C4-2B (cell line): ENCODE measurements around the gene TIMM44.
A peak's percentile ranks its signal among the peaks of the same experiment; 100 is the strongest.

ENCODE experiments used
- H3K27ac ChIP-seq: fragments of 450-650 bp; 2 replicates; pipeline ENCODE4 v1.5.1; 2017
- CTCF ChIP-seq: fragments of 450-650 bp; conservative IDR thresholded peaks from 2 replicates; pipeline ENCODE4 v1.5.1; 2017; ENCODE audit warnings: mild to moderate bottlenecking
- ZFX ChIP-seq: fragments of 450-650 bp; IDR thresholded peaks from 2 replicates; pipeline ENCODE4 v1.6.1; 2017

TIMM44 gene

DNA sequence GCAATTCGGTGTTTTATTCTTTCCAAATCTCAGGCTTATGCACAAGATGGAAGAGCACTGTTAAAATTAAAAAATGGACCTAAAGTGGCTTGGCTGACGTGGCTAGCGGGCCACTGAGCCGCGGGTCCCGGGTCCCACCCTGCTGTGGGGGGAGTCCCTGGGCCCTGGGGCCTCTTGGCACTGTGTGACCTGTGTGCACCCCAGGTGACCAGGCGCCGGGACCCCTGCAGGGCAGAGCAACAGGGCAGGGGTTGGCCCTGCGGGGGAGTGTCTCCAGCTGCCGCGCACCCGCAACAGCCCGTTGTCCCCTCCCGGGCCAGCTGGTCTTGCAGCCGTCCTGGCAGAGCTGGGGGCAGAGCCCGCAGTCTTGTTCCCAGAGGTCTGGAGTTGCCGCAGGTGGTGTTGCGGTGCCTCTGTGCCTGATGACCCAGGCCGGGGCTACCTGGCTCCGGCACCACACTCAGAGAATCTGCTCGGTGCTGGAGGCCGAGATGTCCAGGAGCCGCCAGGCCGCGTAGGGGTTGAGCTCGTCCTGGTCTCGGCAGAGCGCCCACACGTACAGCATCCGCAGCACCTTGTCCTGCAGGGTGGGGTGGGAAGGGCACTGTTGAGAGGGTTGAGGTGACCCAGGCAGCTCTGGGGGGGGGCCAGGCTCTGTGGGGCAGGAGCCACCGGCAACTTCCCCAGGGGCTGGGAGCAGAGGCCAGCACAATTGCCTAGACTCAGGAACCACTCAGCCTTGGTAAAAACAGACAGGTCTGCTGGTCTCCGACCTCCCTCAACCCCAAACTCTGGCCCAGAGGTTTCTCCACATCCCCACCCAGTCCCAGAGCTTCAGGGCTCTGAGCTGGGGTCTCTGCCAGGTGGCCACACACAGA, 16.5 kb downstream of the TIMM44 start:
- TF ChIP-seq CTCF: no peak
- TF ChIP-seq ZFX: no peak
- no peak overlapping the region for H3K27ac ChIP-seq

GRCh38 chr19:7926021-7926726, 17.3 kb downstream of the TIMM44 start, which contains the start of gene CTXN1:
TSS of gene CTXN1 (minus strand) at chr19:7926135. CDS start at chr19:7925538, 597 bp downstream.
- peak within 1 kb of the TSS; percentile 66 for H3K27ac ChIP-seq

DNA sequence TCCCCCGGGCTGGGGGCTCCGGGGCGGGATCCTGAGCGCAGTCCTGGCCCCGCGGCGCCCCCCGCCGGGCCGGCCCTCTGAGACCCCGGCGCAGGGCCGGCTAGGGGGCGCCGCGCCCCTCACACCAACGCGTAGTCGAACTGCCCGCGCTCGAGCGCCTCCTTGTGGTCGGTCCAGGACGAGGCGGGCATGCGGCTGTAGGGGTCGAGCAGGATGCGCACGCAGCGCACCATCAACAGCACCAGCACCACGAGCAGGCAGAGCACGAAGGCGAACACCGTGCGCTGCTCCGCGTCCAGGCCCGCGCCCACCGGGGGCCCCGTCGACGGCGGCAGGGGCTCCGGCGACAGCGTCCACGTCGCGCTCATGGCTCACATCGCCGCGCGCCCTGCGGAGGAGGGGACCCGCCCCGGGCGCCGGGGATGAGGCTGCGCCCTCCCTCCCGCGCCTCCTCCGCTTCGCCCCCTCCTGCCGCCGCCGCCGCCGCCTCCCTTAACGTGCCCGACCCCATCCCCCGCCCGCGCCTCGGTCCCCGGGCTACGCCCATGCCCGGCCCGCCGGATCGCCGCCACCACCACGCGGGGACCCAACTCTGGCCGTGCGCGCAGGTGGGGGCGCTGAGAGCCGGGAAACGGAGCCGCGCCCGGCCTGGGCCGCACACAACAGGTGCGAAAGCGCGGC, 18.2 kb downstream of the TIMM44 start:
- peak overlapping the region; percentile 66 for H3K27ac ChIP-seq
- peak; percentile 32; the same call in 1 of the 2 replicates for TF ChIP-seq ZFX
- peak; percentile 97 for TF ChIP-seq CTCF

More at GRCh38 chr19:7926021-7926726, 17.3 kb downstream of the TIMM44 start, which contains the start of gene CTXN1:
- no peak for TF ChIP-seq CTCF
- no peak for TF ChIP-seq ZFX

DNA sequence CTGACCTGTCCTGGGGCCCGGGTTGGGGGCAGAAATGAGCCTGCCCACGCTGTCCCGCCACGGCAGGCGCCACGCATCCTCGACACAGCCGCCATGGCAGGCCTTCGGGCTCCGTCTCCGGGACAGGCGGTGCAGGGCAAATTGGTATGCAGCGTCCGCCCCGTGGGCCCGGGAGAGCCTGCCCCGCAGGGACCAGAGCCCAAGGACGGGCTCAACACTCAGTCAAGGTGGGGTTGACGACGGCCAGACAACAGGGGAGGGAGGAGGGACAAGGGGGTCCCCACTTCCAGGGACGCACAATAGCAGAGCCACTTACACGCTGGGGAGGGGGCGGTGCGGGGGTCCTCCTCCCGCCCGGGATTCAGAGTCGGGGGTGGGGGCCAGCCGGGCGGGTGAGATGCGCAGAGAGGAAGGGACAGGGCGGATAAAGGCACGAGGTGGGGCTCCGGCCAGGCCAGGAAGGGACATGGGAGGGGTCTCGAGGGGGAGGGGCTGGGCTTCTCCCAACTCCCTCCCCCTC, 18.8 kb downstream of the TIMM44 start:
- no peak for TF ChIP-seq ZFX
- no peak for TF ChIP-seq CTCF
- H3K27ac ChIP-seq: peak overlapping the region; percentile 66

GRCh38 chr19:7924241-7924640, 19.2 kb downstream of the TIMM44 start:
- no peak overlapping the region; the same call in 1 of the 2 replicates for H3K27ac ChIP-seq

More at GRCh38 chr19:7924241-7924640, 19.2 kb downstream of the TIMM44 start:
- TF ChIP-seq ZFX (no peak), CTCF (no peak)
